Measurements from ENCODE around the gene TENM4.

Gene TENM4

DNA sequence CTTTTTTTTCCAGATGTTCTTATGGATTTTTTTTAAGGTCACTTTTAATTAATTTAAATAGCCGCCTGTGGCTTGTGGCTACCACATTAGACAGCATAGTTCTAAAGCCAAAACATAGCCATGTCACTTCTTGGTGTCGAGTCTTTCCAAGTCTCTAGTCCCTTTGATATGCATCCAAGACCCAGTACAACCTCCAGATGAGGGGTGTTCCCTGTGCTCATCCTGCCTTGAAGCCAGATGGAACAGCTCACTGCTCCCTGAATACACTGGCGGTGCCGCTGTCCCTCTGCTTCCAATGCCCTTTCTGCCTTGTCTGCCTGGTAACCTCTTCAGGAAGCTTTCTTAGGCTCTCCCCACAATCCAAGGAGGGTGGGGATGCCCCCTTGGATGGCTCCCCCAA, 338.0 kb downstream of the TENM4 start:
- DNase-seq, result no peak

DNA sequence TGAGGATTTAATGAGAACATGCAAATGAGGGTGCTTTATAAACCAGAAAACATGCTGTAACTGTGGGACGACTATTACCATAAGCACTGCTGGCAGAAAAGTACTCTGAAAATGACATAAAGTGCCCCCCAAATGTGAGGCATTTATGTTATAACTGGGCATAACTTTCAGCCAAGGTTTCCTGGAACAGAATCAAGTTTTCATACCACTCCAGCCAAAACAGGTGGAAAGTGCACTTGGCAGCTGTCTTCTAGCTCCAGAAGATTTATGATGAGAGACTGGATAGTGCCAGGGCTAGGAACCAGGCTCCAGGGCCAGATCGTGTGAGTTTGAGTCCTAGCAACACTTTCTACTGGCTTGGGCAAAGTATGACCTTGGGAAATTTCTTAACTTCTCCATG, 339.2 kb downstream of the TENM4 start:
- DNase-seq, result no peak

DNA sequence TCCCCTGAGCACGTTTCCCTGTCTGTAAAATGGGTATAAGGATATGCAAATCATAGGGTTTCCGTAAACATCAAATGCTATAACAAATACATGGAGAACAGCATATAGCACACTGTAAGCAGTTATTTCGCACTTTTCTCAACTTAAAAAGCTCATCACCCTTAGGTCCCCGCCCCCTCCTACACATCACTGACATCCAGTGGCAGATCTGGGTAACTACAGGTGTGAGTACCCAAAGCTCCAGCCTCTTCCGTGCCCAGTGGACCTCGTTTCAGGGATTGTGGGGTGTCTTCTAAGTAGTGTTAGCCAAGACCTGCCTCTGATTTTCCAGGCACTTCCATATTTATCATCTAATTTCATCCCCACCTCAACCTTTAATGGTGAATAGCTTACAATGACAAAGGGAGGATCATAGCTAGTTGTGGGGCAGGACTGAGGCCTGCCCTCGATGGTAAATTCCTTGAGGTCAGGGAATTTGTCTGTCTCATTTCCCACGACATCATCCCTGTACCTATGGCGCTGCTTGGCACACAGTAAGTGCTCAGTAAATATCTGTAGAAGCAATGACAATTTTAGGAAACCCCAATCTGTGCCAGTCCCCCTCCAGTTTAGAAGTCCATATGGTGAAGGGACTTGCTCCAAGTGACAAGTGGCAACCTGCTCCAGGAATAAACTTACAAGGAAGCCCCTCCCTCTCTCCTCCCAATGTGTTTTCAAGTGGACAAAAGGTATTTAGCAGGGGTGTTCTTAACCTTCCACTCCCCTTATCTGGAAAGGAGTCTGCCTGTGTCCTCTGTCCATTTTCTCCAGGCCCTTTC, 340.5 kb downstream of the TENM4 start:
- no peak for DNase-seq

DNA sequence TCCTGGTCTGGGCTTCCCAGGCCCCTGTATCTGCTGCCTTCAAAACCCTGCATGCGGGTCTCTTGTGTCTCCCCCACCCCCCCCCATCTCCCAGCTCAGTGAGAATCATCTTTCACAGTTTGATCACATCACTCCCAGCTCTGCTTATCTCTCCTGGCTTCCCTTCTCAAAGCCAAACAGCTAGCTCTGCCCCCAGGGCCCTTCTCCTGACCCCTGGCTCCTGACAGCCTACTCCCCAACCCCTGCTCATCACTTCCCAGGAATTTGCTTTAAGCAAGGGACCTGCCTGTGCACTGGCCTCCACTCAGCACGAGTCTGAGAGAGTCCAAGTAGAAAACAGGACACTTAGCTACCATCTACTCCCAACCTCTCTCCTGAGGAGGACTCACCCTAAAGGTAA, 342.7 kb downstream of the TENM4 start:
- no peak for DNase-seq

DNA sequence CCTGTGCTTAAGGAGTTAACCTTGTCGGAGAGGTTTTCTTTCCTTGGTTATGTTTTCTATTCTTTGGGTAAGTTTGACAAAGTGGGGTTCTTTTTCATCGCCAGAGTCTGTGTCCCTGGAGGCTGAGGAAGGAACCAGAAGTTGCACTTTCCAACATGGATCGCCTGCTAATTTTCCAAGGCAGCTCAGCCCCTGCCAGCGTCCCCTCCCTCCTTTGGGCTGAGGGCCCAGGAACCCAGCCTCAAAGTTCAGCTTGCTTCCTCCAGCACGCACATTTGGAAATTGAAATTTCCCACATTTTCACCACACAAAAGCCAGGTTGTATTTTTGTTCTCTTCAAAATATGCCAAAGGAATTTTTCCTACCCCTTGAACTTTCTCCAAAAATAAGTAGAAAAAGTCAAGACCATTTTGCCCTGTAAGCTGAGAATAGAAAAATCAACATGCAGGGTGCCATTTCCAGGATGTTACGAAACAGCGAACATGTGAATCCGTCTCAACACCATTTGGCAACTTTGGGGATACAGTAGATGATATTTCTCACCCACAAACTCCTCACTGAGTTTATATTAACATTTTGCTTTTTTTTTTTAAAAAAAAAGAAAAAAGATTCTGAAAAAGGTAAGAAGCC, 343.5 kb downstream of the TENM4 start:
- DNase-seq, result no peak

DNA sequence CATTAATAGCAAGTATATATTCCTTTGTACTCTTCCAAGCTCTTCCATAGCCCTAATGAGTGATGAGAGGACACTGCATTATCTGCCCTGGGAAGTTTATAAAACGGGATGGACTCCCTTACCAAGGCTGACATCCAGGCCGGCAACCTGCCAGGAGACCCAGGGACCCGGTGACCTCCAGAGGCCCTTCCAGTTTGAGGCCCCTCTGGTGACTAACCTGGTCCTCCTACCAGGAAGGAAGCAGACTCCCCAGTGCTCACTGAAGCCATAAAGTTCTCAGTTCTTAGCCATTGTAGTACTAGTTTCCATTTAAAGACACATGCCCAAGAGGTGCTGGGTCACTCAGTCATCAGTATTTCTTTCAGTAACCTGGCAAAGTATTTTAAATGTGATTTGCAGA, 345.4 kb downstream of the TENM4 start:
- no peak for DNase-seq

DNA sequence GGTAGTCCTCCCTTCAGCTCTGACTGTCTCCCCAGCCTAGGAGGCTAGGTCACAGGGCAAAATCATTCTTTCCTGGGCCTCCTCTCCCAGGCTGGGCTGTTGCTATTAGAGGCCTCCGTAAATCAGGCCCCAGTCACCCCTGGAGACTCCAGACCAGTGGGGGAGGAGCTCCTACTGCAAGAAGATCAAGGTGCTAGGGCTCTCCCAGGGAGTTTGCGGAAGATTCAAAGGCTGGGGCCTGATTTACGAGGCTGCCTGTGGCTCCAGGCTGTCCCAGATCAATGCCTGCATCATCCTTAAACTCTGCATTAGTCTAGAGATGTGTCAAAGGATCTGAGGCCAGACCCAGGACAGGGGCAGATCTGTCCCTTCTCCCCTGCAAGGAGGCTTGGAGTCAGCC, 346.2 kb downstream of the TENM4 start:
- no peak for DNase-seq

DNA sequence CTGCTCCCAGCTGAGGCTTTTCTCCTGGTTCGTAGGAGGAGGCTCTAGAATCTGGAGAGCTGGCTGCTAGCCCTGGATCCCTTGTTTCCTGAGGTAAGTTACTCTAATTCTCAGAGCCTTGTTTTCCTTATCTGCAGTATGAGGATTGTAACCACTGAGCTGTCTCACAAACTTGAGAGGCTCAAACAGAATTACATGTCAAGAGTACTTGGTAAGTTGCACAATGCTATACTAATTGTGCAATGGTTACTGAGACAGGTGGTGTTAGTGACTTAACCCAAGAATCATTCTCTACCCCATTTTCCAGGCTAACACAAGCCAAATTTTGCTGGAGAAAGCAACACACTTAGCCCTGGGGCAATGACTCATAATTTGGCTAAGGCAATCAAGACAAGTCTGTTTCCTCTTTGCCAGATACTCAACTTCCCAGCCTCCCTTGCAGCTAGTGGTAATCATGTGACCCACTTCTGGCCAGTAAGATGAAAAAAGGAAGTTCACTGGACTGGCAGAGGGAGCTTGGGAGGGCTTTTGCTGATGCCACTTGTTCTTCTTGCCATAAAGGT, 348.0 kb downstream of the TENM4 start:
- no peak for DNase-seq

DNA sequence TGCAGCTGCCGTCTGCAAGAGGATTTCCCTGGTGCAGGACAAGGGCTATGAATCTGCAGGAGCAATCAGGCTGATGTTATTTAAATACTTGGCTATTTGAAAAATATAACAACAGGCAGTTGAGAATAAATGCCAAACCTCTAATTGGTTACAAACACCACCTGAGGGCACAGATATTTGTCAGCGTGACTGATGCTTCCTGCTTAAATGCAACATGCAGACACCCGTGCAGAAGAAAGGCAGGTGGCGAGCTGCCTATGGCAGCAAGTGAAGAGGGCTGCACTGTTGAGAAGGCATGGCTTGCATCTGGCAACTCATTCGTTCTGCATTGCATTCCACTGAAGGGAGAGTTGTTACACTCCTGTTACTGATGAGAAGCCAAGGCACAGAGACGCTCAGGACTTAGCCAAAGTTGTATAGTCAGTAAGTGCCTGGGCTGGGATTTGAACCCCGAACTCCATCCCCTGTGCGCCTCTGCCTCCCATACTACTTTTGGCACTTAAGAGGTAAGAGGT, 350.6 kb downstream of the TENM4 start:
- DNase-seq, result no peak

DNA sequence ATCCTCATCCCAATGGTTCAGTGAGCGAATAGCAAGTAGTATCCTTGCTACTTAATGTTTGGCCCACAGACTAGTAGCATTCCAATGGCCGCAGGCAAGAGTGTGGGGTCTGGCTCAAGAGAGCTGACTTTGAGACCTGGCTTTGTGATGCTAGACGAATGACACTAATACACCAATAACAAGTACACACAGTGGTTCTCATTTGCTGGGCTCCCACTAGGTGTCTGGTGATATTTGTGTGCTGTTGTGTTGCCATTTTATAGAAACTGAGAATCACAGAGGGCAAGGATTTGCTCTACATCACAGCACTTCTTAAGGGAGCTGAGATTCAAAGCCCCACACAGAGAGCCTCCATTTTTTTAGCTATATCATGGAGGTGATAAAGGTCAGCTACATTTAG, 351.2 kb downstream of the TENM4 start:
- no peak for DNase-seq

DNA sequence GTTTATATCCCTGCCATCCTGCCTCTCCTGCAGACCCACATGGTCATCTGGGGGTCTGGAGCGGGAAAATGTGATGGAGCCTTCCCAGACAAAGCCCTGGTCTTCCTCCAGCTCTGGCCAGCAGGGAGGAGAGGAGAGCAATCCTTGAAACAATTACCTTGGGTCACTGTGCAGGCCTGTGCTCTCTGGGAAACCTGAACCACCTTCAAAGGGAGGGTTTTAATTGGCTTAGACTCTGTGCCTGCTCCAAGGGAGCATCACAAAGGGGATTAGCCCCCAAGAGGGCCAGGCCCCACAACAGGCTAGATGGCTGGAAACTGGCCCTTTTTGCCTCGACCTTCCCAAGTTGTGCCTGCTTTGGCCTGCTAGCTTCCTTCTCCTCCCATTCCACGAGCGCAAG, 351.9 kb downstream of the TENM4 start:
- no peak for DNase-seq

DNA sequence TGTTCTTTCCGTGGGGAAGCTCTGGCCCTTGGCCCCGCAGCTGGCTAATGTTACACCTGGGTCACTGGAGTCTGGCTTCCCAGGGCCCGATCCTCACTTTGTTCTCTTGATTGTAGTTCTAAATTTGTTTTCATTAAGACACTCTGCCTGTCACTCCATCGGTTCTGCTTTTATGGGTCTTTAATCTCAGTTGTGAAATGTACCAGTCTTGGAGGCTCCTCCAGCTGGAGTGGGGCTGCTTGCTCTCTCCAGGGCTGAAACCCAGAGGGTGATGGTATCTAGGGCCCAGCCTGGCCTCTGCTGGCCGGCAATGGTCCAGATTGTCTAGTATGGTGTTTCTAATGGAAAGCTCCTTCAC, 352.9 kb downstream of the TENM4 start:
- DNase-seq, result no peak

DNA sequence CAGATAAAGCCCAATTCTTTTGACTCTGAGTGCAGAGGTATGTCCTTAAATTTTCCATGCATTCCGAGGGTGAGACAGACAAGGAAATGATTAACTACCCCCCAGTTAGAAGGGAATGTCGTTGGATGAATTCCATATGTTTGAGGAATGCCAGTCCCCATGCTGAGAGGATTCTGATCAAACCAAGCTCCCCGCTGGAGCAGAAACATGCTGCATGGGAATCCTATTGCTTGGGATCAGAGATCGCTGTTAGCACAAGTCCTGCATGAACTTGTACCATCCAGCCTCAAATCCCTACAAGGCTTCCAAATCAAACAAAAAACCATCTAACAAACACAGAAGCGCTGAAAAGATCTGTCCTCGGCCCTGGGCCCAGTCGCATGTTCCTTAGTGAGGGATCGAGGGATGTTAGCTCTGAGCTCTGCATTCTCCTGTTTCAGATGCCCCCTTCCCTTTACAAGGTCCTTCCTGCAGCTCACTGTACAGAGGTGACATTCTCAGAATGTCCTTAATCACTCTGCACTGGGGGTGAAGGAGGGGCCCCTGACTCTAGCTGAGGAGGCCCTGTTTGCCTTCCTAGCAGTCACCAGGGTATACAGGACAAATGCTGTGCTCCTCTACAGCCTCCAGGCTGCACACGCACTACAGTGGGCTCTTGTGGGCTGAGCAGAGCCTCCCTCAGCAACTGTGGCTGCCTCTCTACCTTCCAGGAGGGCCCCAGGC, 353.4 kb downstream of the TENM4 start:
- DNase-seq, result no peak

DNA sequence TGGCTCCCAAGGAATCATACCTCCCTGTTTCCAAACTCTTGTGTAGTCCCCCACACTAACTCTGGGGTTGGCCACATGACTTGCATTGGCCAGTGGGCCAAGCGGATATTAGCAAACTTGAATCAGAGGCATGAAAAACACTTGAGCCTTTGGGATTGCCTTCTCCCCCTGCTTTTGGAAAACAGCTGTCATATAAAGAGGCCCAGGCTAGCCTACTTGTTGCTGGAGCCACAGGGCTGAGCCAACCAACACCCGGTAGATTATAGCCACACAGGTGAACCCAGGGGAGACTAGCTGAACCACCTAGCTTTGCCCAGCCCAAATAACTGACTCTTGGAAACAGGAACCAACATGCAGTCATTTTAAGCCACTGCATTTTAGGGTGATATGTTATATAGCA, 354.8 kb downstream of the TENM4 start:
- DNase-seq, result no peak

DNA sequence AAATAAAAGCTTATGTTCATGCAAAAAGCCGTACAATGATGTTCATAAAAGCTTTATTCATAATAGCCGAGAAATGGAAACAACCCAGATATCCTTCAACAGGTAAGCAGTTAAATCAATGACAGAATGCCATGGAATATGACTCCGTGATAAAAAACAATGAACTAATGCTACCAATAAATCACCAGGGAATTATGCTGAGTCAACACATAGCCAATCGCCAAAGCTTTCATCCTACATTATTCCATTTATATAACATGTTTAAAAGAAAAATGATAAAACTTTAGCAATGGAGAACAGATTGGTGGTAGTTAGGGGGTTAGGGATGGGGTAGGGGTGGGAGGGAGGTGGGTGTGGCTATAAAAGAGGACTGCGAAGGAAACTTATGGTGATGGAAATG, 356.4 kb downstream of the TENM4 start:
- no peak for DNase-seq

DNA sequence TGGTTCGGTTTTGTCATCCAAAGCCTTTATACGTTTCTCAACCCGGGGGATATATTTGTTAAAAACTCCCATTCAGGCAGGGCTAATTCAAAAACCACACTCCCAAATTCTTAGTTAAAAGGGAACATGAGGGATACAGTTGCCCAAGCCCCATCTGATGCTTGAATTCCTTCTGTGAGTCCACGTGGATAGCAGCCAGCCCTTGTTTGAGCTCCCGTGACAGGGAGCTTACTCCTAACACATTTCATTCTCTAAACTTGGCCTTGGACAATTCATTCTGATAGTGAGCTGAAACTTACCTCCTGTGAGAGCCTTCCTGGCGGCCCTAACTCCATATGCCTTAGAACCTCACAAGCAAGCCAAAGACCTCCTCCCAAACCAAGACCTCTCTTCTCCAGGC, 357.5 kb downstream of the TENM4 start:
- DNase-seq, result no peak

DNA sequence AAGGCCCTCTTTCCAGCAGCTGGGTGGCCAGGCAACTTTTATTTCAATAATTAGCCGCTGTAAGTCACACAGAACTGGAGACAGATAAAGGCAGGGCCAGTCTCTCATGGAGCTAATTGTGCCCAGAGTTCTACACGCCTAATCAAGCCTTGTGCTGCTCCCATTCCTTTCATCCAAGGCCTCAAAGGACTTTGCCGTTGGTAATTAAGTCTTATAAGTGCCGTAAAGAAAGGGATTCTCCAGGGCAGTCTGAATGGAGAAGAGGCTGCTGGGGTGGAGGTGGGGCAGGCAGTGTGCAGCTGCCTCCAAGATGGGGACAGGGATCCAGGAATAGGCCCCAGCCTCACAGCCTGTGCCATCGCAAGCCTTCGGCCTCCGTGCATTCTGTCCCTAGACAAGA, 357.9 kb downstream of the TENM4 start:
- DNase-seq, result no peak

DNA sequence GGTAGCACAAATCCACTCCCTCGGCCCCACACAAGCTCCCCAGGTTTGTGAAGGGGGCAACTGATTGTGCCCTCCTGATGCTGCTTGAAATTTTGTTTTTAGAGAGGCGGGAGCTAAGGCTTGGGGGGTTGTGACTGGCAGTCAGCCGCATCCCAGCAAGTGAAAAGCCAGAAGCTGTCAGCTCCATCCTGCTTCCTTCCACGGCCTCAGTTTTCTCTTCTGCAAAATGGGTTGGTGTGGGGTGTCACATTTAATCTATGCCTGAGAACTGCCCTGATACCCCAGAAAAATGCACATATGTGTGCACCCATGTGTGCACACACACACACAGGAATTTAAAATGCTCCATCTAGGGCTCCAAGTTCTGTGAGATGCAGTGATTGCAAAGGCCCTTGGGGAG, 358.6 kb downstream of the TENM4 start:
- DNase-seq, result no peak

DNA sequence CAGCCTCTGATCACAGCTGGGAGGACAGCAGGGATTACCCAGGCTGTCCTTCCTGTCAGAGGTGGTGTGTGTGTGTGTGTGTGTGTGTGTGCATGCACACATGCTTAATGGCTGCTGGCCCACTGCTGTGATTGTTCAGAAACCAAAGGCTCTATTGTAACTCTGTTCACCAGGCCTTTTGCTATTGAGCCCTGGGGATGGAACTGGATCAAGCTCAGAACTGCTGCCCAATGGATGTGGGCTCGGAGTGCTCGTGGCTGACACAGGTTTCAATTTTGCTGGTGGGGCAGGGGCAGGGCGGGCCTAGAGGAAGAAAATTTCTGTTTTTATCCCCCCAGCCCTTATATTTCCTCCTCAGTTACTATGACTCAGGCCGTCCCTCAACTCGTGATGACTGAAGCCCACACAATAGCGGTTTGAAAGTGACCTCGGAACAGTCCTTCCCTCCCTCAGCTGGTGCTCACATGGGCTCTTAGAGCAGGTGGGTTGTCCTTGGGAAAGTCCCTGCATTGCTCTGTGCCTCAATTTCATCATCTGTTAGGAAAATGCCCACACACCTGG, 359.3 kb downstream of the TENM4 start:
- no peak for DNase-seq

DNA sequence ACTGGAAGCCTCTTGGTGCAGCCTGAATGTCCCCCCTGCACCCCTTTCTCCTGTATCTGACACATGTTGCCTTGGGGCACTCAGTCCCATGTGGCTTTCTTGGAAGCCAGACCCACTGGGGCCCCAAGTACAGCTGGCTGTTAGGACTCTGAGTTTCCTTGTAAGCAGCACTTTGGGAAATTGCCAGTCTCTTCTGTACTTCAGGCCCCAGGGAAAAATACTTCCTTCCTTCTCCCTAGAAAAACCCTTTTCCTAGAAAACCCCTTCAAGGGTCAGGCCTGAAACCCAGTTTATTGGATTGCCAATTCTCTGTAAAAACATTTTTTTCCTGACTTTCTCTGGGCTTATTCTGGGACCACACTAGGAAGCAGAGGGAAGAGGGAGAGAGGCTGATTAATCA, 360.3 kb downstream of the TENM4 start:
- DNase-seq, result no peak

DNA sequence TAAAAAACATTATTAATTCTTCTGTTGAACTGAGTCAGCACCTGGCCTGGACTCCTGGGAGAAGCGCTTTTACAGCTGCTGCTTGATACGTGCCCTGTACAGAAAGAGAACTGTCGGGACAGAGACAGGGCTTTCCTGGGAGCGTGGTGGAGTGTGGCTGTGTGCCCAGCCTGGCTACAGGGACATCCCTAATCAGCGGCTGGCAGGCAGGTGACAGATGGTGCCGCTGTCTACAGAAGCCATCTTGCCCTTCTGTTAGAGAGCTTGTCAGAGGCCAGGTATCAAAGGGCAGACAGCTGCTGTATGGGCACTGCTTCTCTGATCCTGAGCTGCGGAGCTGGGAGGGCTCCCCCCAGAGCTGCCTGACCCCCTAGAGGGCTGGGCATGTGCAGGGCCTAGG, 361.8 kb downstream of the TENM4 start:
- DNase-seq, result no peak

DNA sequence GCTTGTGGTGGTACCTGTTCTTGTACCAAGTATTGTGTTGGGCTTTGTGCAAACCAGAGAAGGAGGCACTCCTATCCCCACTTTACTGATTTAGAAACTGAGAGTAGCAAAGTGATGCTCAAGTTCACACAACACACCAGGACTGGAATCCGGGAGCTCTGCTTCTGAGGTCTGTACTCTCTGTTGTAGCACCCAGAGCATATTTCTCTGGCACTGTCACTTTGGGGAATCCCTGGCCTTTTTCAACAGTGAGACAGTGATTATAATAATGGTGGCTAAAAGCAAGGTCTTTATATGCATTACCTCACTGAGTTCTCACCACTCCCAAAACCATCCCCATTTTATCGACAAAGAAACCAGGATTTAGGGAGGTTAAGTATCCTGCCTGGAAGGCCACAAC, 362.4 kb downstream of the TENM4 start:
- no peak for DNase-seq

DNA sequence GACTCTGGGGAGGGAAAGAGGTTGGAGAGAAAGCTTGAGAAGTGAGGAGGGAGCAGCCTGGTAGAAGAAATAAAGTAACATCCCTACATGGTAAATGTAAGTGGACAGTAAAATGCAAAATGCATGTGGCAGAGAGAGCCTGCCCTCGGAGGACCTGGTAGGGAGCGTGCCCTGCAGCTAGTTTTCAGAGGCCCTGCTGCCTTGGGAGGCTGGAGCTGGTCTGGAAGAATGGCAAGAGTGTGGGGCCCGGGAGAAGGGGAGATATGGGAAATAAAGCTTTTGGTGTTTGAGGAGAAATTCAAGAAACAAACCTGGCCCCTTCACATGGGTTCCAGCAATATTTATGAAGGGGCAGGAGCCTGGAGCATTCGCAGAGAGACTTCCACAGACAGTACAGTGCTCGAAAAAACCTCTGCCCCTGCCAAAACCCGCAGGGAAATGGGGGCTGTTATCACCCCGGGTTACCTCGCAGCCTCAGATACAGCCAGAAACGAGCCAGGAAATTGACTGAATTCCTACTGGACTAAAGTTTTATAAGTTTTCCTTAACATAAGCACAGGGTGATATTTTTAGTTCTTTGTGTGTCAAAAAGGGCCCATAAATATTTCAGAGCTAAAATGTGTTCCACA, 363.0 kb downstream of the TENM4 start:
- DNase-seq, result no peak
